Mammary epithelial cell (primary cell): ENCODE measurements around the gene LMOD2.

Source experiments
- EZH2 ChIP-seq: IDR thresholded peaks from 2 replicates; pipeline ENCODE4 v1.6.1; 2012; ENCODE audit warnings: low read length, inconsistent platforms, borderline replicate concordance
- TF ChIP-seq, protein P1 (sequence below), 2 donors: IDR thresholded peaks in 1 of 2; conservative IDR thresholded peaks in 1 of 2; 2 replicates each; pipeline ENCODE4 v1.5.1; 2011 to 2012; ENCODE audit warnings: inconsistent platforms in 2 of 2, low read length in 2 of 2, mild to moderate bottlenecking in 2 of 2, control low read depth in 1 of 2, low read depth in 1 of 2; ENCODE audit not compliant: insufficient read depth in 1 of 2; ENCODE audit errors: extremely low read depth in 1 of 2

DNA sequence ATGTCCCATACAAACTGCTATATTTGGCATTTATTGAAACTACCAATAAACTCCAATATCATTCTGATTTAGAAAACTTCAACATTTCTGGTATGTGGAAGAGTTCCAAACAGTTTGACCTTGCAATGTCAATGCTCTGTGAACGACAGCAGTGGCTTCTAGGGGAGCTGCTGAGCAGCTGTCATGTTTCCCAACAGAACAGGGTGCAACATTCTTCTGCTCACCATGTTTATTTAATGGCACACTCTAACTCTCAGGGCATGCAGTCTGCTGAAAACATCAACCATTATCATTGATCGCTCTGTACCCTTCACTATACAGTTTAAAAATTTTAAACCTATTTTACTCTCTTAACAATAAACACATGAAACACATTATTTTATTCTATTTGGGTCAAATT, 25.9 kb downstream of the LMOD2 start:
- TF ChIP-seq, protein P1, sequence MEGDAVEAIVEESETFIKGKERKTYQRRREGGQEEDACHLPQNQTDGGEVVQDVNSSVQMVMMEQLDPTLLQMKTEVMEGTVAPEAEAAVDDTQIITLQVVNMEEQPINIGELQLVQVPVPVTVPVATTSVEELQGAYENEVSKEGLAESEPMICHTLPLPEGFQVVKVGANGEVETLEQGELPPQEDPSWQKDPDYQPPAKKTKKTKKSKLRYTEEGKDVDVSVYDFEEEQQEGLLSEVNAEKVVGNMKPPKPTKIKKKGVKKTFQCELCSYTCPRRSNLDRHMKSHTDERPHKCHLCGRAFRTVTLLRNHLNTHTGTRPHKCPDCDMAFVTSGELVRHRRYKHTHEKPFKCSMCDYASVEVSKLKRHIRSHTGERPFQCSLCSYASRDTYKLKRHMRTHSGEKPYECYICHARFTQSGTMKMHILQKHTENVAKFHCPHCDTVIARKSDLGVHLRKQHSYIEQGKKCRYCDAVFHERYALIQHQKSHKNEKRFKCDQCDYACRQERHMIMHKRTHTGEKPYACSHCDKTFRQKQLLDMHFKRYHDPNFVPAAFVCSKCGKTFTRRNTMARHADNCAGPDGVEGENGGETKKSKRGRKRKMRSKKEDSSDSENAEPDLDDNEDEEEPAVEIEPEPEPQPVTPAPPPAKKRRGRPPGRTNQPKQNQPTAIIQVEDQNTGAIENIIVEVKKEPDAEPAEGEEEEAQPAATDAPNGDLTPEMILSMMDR (conservative IDR thresholded peaks at IDR 0.05 in 1 of 2, IDR thresholded peaks at IDR 0.05 in 1 of 2; ENCODE audit: extremely low read depth in 1 of 2, insufficient read depth in 1 of 2, low read depth in 1 of 2, low read length in 2 of 2): no peak
- no peak for TF ChIP-seq EZH2
